GM20000 (cell line): ENCODE data around the gene SHANK3.

Source experiments
- DNase-seq: peaks from one replicate; pipeline ENCODE4 v3.0.0; 2012; ENCODE audit warnings: low spot score
- CTCF ChIP-seq: IDR thresholded peaks from 2 replicates; pipeline ENCODE4 v1.5.1; 2012; ENCODE audit warnings: mild to moderate bottlenecking, control low read depth; ENCODE audit errors: extremely low read depth, missing control alignments

SHANK3 gene

GRCh38 chr22:50713571-50714056 lies 41.0 kb downstream of the SHANK3 start:
- TF ChIP-seq CTCF = no peak
- DNase-seq = no peak

- no peak for DNase-seq
- no peak for TF ChIP-seq CTCF
These were observed 41.5 kb downstream of the SHANK3 start for GRCh38 chr22:50714150-50714549.

GRCh38 chr22:50714631-50715179 lies 42.1 kb downstream of the SHANK3 start:
- DNase-seq = no peak
- TF ChIP-seq CTCF = no peak

GRCh38 chr22:50715250-50715649 lies 42.6 kb downstream of the SHANK3 start:
- DNase-seq = no peak
- TF ChIP-seq CTCF = no peak

- no peak for DNase-seq
- no peak for TF ChIP-seq CTCF
These were observed 43.2 kb downstream of the SHANK3 start for GRCh38 chr22:50715776-50716175.

GRCh38 chr22:50716290-50717024 lies 43.8 kb downstream of the SHANK3 start:
- TF ChIP-seq CTCF = no peak
- DNase-seq = no peak

GRCh38 chr22:50717709-50718351 lies 45.2 kb downstream of the SHANK3 start:
- no peak for TF ChIP-seq CTCF
- no peak for DNase-seq
